Endodermal cell (in vitro differentiated cells): ENCODE measurements around the gene DENND4C. TPM values are rescaled to one million over a fixed set of nuclear protein-coding genes. Genes with fewer than 3 reads are reported as not detected.

ENCODE experiments used
- DNase-seq: peaks from one replicate; pipeline ENCODE4 v3.0.0-alpha.2; 2017
- H3K27ac ChIP-seq: 2 replicates; pipeline ENCODE4 v1.5.1; 2013; ENCODE audit warnings: mild to moderate bottlenecking, low read depth, low read length, moderate library complexity
- H3K27me3 ChIP-seq: 2 replicates; pipeline ENCODE4 v1.6.1; 2013; ENCODE audit warnings: mild to moderate bottlenecking, low read length, moderate library complexity; ENCODE audit not compliant: insufficient read depth, control insufficient read depth, poor library complexity, severe bottlenecking
- H3K36me3 ChIP-seq: 2 replicates; pipeline ENCODE4 v1.7.0; 2013; ENCODE audit warnings: mild to moderate bottlenecking, low read length, moderate library complexity; ENCODE audit not compliant: control insufficient read depth, insufficient read depth
- H3K4me1 ChIP-seq: one replicate; pipeline ENCODE4 v1.7.0; 2013; ENCODE audit warnings: low read length; ENCODE audit not compliant: control insufficient read depth, insufficient read depth
- H3K4me3 ChIP-seq: 2 replicates; pipeline ENCODE4 v1.5.1; 2013; ENCODE audit warnings: mild to moderate bottlenecking, low read length, moderate library complexity
- H3K9ac ChIP-seq: 2 replicates; pipeline ENCODE4 v1.6.1; 2013; ENCODE audit warnings: mild to moderate bottlenecking, low read length, moderate library complexity; ENCODE audit not compliant: poor library complexity, severe bottlenecking; ENCODE audit errors: extremely low read depth
- H3K9me3 ChIP-seq: 2 replicates; pipeline ENCODE4 v1.6.1; 2013; ENCODE audit warnings: mild to moderate bottlenecking, low read length, moderate library complexity; ENCODE audit not compliant: control insufficient read depth
- H3K27ac Mint-ChIP-seq: 2 replicates; pipeline ENCODE4 v1.8.0; 2020; ENCODE audit warnings: mixed read lengths
- H3K27me3 Mint-ChIP-seq: 2 replicates; pipeline ENCODE4 v1.8.0; 2021; ENCODE audit warnings: mild to moderate bottlenecking, mixed read lengths; ENCODE audit not compliant: insufficient read depth
- H3K36me3 Mint-ChIP-seq: 2 replicates; pipeline ENCODE4 v1.8.0; 2020; ENCODE audit warnings: low read depth, mixed read lengths
- H3K4me1 Mint-ChIP-seq: 2 replicates; pipeline ENCODE4 v1.8.0; 2020; ENCODE audit warnings: mixed read lengths
- H3K4me3 Mint-ChIP-seq: 2 replicates; pipeline ENCODE4 v1.8.0; 2020; ENCODE audit warnings: mild to moderate bottlenecking, moderate library complexity, mixed read lengths
- H3K9me3 Mint-ChIP-seq: 2 replicates; pipeline ENCODE4 v1.8.0; 2020; ENCODE audit warnings: mild to moderate bottlenecking, mixed read lengths
- CTCF ChIP-seq: fragments of 200-600 bp; sonication (generic); conservative IDR thresholded peaks from 2 replicates; pipeline ENCODE4 v1.5.0; 2021; ENCODE audit warnings: antibody characterized with exemption, mild to moderate bottlenecking
- WGBS, 2 experiments: methylation state at CpG; one replicate each; pipeline versions ENCODE4 v1.1.5 to v1.1.7; 2013; ENCODE audit warnings: missing lambda C conversion rate in 2 of 2, mixed read lengths in 1 of 2; ENCODE audit not compliant: insufficient coverage in 1 of 2, insufficient read length in 1 of 2; 5-methylcytosine and 5-hydroxymethylcytosine counted together
- total RNA-seq, 2 donors: library from RNA; stranded (reverse); fragmentation: NEBNext Ultra II Directional in 1 of 2; extraction: Animal tissue kit (Norgen Biotek cat#: 25700) in 1 of 2; gene quantifications; 2 replicates in 1 of 2; 3 replicates in 1 of 2; pipeline ENCODE4 v1.2.1, GENCODE V29; 2021

The DENND4C gene
- total RNA-seq, 2 donors from 2014 or later: 25.4 to 27.2 TPM

- Histone ChIP-seq H3K36me3 (peaks cover 23% of the 10 kb centered on the region), H3K9me3 (no peaks in the 10 kb centered on the region), H3K4me3 (no peak overlapping the region), H3K9ac (no peak overlapping the region), H3K27ac (no peak overlapping the region), H3K4me1 (no peaks in the 10 kb centered on the region), H3K27me3 (no peaks in the 10 kb centered on the region)
- Mint-ChIP-seq H3K27ac (no peak overlapping the region), H3K36me3 (peaks cover 35% of the 10 kb centered on the region), H3K4me1 (no peaks in the 10 kb centered on the region), H3K9me3 (no peaks in the 10 kb centered on the region), H3K27me3 (no peaks in the 10 kb centered on the region), H3K4me3 (no peak overlapping the region)
- DNase-seq: no peak
- WGBS, 2 experiments: 100% methylated on average over 1 of the region's 1 CpG; no CpG with 5 or more reads in 1 of the 2 experiments
- no peak for TF ChIP-seq CTCF
These were observed 90.0 kb downstream of the DENND4C start for GRCh38 chr9:19320495-19320894.

GRCh38 chr9:19331877-19332276, 101.4 kb downstream of the DENND4C start:
- Mint-ChIP-seq H3K27ac (no peak overlapping the region), H3K4me3 (no peak overlapping the region), H3K27me3 (no peaks in the 10 kb centered on the region), H3K4me1 (no peaks in the 10 kb centered on the region), H3K36me3 (peaks cover 33% of the 10 kb centered on the region), H3K9me3 (no peaks in the 10 kb centered on the region)
- no peak for DNase-seq
- TF ChIP-seq CTCF: no peak
- Histone ChIP-seq H3K27me3 (no peaks in the 10 kb centered on the region), H3K9me3 (no peaks in the 10 kb centered on the region), H3K27ac (no peak overlapping the region), H3K9ac (no peak overlapping the region), H3K4me3 (no peak overlapping the region), H3K4me1 (no peaks in the 10 kb centered on the region), H3K36me3 (peaks cover 50% of the 10 kb centered on the region)
- 94 to 100% methylated on average over 1 to 2 of the region's 2 CpGs for WGBS, 2 experiments

- no peaks in the 10 kb centered on the region for H3K27me3 ChIP-seq
- Mint-ChIP-seq H3K4me3 (no peak overlapping the region), H3K27me3 (no peaks in the 10 kb centered on the region), H3K4me1 (no peaks in the 10 kb centered on the region), H3K36me3 (peaks cover 26% of the 10 kb centered on the region), H3K27ac (no peak overlapping the region), H3K9me3 (no peaks in the 10 kb centered on the region)
- no peak for DNase-seq
- peaks cover 51% of the 10 kb centered on the region for H3K36me3 ChIP-seq
- no peaks in the 10 kb centered on the region for H3K4me1 ChIP-seq
- no peak for TF ChIP-seq CTCF
- H3K4me3 ChIP-seq: no peak overlapping the region
- WGBS, 2 experiments: 94 to 100% methylated on average over 1 to 6 of the region's 7 CpGs
- H3K9ac ChIP-seq: no peak overlapping the region
- no peak overlapping the region for H3K27ac ChIP-seq
- H3K9me3 ChIP-seq: no peaks in the 10 kb centered on the region
These were observed 105.7 kb downstream of the DENND4C start for GRCh38 chr9:19336166-19336565.
